Middle frontal gyrus (tissue), 1 donor: ENCODE measurements around the gene SLC6A16.
"Not testable (repeated sequence)": the region's sequence is repeated elsewhere in the genome, so short reads cannot be mapped to it uniquely, and the experiment has no call there.

Experiments
- DNase-seq: peaks from one replicate; pipeline ENCODE4 v3.0.0-alpha.2; 2015; ENCODE audit warnings: low spot score; ENCODE audit errors: extremely low spot score

SLC6A16 gene

DNA sequence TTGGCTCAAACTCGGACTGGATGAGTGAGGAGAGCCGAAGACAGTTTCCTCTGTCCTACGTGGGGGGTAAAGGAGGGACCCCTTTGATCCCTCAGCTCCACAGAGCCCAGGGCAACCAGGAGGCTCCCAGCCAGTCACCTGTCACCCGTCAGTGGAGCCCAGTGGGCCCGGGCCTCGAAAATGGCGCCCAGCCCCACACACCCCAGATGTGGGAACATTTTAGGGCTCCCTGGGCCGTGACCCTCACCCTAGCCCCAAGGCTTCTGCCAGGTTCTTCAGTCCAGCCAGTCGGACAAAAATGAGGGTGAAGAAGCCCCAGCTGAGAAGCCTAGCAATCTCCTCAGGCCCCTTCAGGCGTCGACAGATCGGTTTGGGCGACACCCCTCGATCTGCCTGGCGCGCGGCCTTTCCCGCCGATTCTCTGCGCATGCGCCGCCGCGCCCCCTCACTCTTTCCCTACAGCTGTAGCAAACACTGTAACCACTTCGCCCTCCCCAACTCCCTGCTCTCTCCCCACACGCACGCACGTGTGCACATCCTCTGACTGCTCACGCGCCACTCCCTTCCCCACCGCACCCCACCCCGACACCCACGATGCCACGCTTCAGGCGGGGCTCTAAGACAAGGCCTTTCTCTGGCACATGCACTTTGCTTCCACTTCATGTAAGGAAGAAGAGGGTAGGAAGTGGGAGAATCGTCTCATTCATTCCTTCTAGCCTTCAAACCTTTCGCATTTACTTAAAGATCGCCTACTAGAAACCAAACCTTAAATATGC, at the start of gene SLC6A16:
Gene SLC6A16 (minus strand): TSS at position 391 of the 776 bp plus-strand sequence. CDS start 13,844 bp downstream, outside the sequence.
- DNase-seq: no peak

DNA sequence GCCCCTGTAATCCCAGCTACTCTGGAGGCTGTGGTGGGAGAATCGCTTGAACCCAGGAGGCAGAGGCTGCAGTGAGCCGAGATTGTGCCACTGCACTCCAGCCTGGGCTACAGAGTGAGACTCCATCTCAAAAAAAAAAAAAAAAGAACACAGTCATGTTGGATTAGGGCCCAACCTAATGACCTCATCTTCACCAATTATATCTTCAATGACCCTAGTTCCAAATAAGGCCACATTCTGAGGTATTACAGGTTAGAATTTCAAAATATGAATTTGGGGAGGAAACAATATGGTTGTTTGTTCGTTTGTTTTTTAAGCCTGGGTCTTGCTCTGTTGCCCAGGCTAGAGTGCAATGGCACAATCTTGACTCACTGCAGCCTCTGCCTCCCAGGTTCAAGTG, 48.2 kb upstream of the SLC6A16 start:
- DNase-seq: not testable (repeated sequence)

DNA sequence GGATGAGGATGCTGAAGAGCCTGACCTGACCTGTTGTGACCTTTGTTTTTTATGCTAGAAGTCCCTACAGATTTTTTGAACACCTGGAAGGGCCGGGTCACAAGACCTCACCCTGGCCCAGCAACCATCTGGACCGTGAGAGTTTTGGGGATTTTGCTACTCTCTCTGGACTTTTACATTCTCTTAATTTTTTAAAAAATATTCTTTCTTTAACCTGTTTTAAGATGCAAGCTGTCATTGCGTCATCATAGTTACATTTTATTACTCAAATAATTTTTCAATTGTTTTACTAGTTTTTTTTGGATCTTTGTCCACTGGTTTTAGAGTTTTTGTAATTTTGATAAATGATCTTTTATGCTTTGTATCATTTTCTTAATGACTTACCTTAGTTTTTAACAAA, 46.2 kb upstream of the SLC6A16 start:
- no peak for DNase-seq

DNA sequence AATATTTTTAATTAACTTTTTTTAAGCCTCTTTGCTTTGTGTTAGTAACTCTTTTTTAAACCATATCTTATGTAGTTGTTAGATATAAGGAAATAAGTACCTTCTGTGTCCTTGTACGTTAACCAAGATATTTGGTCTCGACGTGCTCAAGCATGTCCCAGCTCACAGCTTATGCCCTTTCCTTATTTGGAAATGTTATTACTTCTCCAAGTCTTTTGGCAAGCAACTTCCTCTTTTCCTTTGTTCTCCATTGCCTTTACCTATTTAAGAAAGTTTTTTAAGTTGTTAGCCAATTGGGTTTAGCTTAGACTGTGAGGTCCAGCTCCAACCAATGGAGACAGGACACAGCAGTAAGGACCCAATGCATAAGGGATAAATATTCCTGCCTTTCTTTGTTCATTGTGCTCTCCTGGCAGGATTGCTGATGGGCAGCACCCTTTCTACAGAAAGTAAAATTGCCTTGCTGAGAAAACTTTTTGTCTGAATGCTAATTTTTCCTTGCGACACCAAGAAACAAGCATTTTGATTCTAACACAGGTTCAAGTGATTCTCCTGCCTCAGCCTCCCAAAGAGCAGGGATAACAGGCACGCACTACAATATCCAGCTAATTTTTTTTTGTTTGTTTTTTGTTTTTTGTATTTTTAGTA, 43.8 kb upstream of the SLC6A16 start:
- no peak for DNase-seq

DNA sequence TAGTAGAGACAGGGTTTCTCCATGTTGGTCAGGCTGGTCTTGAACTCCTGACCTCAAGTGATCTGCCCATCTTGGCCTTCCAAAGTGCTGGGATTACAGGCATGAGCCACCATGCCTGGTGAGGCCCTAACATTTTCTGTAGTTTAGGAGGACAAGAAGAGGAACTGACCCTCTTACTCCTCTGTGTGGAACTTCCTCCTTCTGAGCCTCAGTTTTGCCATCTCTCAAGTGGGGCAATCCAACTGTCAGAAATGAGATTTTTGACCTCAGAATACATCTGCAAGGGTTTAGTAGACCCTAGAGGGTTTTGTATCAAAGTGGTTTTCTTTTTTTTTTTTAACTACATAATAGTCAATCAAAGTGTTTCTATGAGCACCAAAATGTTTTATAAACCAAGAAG, 41.1 kb upstream of the SLC6A16 start:
- DNase-seq: no peak

DNA sequence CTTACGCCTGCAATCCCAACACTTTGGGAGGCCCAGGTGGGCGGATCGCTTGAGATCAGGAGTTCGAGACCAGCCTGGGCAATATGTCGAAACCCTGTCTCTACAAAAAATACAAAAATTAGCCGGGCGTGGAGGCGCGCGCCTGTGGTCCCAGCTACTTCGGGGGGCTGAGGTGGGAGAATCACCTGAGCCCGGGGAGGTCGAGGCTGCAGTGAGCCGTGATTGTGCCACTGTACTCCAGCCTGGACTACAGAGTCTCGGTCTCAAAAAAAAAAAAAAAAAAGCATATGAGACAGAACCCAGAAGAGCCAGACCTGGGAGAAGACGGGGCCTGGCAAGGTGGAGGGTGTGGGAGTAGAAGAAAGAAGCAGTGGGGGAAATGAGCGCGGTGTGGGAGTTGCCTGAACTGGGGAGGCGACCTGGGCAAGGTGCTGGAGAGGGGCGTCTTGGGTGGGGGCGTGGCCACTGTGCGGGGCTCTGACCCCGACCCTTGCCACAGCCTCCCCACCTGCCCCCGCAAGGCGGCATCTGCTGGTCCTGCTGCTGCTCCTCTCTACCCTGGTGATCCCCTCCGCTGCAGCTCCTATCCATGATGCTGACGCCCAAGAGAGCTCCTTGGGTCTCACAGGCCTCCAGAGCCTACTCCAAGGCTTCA, 39.2 kb upstream of the SLC6A16 start:
- no peak for DNase-seq

DNA sequence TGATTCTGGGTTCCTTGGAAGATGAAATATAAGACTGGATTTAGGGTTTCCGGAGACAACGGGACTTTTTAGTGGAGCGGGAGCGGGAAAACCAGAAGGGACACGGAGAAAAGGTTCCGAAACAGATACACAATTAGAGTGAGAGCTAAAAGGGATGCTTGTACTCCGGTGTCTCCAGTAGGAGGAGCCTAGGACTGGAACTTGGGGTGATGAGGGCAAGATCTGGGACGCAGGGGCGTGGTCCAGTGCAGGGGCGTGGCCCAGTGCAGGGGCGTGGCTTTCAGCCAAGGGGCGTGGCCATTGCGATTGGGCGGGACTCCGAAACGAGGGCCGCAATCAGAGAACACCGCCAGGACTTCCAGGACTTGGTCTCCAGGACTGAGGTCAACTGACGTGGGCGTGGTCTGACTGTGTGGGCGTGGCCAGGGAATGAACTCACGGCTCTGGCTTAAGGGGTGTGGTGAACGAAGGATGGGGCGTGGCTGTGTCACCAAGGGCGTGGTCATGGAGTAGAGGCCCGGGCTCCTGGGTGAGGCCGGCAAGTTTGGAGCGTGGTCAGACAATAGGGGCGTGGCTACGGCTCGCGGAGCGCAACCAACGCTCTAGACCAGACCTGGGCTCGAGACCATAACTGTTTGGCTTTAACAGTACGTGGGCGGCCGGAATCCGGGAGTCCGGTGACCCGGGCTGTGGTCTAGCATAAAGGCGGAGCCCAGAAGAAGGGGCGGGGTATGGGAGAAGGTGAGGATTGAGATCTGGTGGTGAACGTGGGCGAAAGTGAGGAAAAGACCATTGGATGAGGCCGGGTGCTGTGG, 38.5 kb upstream of the SLC6A16 start, which contains the start of gene DKKL1:
Gene DKKL1 (plus strand): TSS at position 610 of the 815 bp plus-strand sequence. CDS start 122 bp downstream, at position 732.
- no peak for DNase-seq

DNA sequence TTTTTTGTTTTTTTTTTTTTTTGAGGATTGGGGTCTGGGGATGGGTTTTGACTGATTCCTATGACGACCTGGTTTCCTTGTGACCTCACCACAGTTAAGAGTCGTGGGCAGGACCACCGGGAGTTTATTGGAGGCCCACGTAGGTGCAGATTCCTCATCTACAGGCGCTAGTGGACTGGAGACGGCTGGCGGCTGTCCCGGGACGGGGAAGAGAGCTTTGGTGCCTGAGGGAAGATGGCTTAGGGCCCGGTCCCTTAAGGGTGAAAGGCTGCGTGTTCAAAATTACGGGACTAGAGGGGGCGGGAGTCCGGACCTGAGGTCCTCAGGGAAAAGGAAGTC, 37.9 kb upstream of the SLC6A16 start:
- no peak for DNase-seq

DNA sequence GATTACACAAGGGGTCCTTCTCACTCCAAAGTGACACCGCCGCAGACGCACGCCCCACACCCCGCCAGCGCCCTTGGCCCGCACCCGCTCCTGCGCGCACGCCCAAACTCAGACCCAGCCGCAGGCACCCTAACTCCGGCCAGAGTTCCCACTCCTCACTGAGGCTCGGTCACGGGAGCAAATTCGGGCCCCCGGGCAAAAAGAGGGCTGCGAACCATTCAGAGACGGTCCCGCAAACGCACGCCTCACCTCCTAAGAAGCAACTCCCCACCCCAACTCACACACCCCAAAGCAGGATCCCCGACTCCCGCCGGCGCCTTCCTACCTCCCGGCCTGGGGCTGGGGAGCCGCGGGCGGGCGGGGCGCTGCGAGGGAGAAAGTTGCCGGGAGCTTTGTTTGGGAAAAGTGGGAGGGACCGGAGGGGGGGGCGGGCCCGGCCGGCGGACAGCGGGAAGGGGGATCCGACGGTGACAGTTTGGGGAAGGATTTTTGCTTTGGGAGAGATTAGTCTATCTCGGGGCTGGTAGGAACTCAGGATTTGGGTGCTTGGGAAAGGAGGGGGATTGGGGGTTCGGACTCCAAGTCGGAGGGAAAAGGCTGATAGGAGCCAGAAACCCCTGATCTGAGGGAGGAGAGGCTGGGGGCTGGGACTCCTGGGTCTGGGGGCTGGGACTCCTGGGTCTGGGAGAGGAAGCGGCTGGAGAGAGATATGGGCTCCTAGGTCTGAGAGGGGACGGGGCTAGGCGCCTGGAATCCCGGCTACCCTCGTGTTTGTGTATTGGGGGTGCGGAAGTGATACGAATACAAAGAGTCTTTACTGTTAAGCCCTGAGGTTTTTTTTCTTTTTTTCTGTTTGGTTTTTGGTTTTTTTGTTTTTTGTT, 37.3 kb upstream of the SLC6A16 start, which contains the start of gene TEAD2:
Gene TEAD2 (minus strand): TSS at position 369 of the 881 bp plus-strand sequence. CDS start 2,341 bp downstream, outside the sequence.
- DNase-seq: no peak

DNA sequence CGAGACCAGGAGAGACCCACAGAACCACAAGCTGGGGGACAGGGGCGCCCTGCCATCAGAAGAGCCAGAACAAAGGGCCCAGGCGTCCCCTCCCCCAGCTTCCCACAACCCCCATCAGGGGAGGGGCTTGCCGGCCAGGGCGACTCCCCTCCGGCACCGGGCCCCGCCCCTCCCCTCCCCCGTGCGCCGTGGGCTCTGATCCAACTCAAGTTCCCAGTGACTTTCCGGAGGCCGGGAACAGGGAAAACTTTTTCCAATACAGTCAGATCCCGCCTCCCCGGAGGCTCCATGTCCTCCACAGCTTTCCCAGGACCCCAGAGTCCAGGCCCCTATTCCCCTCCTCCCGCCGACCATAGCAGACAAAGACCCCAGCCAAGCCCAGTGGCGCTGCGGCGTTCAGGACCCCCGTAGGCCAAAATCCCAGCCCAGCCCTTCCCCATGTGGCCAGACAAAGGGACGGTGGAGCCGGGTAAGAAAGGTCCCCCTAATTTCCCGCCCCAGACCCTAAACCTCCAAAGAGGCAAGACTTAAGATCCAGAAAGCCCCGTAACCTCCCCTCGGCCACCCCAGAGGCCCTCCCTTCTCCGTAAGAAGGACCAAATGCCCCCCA, 36.6 kb upstream of the SLC6A16 start:
- DNase-seq: no peak

DNA sequence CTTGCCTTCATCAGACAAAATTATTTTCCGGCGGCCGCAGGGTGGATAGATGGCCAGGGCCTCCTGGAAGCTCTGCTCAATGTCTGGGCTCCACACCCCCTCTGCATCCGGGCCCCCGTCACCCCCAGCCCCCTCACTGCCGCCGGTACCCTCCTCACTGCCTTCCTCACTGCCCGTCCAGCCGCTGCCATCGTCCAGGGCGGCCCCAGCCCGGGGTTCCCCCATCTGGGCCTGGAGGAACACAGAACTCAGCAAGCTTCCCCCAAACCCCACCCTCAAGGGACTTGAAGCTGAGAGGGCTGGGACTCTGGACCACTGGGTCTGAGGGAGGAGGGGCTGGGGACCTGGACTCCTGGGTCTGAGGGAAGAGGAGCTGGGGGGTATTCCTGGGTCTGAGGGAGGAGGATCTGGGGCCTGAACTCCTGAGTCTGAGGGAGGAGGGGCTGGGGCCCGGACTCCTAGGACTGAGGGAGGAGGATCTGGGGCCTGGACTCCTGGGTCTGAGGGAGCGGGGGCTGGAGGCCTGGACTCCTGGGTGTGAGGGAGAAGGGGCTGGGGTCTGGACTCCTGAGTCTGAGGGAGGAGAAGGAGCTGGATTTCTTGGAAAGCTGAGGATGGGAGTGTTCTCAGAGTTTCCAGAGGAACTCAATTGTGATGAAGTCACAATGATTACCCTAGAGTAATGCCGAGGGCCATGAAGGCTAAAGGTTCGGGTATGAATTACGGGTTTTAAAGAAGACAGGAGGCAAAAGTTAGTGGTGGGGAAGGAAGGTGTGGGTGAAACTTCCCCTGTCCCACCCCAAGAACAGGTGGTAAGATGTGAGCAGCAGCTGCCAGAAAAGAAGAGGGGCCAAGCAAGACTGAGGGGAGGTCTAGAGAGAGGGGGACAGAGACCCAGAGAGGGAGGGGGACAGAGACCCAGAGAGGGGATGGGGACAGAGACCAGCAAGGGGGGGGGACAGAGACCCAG, 35.1 kb upstream of the SLC6A16 start:
- no peak for DNase-seq

DNA sequence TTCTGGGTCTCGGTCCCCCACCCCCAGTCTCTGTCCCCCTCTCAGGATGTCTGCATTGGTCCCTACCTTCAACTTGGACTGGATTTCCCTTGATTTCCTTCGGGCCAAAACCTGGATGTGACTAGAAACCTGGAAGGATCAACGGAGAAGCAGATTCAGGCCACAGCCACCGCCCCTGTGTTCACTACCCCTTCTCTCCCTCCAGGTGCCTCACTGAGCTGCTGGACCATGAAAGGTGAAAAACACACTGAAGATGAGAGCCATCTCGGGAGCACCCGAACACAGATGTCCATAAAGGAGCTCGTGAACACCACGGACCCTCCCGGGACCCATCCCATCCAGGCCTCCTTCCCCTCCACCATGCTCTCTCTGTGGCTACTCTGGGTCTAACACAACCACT, 32.2 kb upstream of the SLC6A16 start:
- DNase-seq: no peak

DNA sequence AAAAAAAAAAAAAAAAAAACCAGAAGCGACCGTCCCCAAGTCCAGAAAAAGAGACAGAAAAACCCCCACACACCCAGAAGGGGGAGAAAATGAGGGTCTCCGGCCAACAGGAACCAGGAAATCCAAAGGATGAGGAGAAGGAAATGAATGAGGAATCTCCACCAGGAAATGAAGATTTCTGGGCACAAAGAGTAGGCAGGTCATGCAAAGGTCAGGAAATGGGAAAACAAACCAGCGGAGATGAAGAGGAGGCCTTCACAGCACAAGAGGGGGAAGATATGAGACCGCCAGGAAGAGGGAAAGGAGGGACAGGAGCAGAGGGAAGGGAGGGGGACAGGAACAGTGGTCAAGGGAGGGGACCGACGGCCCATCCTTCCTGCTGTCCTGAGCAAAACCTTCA, 31.4 kb upstream of the SLC6A16 start:
- DNase-seq: no peak

DNA sequence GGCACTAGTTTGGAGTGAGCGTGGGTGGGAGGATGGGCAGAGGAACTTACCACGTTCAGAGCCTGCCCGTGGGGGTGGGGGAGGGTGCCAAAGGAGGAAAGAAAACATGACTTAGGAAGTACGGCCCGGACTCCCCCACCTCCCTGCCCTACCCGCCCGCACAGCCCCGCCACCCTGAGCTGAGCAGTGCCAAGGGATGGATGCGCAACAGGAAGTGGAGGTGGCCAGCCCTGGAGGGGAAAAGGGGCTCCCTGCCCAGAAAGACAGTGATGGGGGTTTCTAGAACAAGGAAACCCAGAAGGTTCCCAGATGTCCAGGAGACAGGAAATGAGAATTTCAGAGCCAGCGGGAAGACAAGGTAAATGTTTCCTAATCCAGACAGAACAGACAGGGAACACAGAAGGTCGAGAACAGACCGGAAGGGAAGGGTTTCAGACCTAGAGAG, 30.9 kb upstream of the SLC6A16 start:
- no peak for DNase-seq

DNA sequence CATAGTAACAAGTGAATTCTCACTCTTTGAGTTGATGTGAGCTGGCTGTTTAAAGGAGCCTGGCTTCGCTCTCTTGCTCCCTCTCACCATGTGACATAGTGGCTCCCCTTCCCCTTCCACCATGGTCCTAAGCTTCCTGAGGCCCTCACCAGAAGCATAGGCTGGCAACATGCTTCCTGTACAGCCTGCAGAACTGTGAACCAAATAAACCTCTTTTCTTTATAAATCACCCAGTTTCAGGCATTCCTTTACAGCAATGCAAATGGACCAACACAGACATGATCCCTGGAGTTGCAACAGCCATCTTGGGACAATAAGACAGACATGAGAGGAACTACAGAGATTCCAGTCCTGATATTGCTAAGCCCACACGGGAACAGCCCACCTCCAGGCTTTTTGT, 24.6 kb upstream of the SLC6A16 start:
- no peak for DNase-seq

DNA sequence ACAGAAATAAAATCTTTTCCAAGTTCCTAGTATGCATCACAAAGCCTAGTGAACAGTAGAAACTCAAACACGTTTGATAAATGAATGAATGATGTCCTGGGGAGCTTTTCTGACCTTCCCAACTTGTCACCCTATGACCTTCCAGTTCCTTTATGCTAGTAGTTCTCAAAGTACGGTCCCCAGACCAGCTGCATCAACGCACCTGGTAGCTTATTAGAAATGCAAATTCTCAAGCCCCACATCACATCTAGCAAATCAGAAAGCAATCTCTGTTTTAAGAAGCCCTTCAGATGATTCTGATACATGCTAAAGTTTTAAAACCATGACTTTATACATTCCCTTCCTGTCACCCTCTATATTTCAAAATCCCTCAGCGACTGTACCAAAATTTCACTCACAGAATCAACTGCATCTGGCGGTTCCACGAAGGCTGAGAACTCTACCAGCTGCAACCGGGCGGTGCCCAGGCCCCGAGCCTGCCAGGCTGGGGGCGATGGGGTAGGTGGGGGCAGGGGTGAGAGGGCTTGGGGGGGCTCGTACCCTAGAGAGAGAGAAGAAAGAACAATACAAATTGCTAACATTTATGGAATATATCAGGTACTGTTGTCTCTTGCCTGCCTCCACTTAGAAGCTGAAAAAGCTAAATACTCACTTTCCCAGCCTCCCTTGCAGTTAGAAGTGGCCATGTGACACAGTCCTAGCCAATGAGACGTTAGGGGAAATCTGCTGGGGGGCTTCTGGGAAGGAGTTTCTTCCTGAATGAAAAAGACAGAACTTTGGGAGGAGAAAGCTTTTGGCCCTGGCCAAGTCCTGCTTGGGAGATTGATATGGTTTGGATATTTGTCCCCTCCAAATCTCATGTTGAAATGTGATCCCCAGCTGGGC, 23.6 kb upstream of the SLC6A16 start:
- DNase-seq: no peak

DNA sequence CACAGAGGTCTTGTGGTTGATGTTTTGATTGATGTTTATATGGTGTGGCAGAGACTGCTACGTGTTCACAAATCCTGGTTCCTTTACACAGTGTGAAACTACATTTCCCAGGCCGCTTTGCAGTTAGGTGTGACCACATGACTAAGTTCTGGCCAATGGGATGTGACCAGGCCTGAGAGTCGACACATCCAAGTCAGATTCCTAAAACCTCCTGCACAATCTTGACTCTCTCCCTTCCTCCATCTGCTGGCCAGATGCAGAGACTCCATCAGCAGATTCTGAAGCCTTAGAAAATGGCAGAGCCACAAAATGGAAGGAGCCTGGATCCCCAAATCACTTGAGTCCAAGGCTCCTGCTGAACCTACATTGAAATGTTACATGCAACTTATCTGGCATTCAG, 22.8 kb upstream of the SLC6A16 start:
- DNase-seq: no peak

DNA sequence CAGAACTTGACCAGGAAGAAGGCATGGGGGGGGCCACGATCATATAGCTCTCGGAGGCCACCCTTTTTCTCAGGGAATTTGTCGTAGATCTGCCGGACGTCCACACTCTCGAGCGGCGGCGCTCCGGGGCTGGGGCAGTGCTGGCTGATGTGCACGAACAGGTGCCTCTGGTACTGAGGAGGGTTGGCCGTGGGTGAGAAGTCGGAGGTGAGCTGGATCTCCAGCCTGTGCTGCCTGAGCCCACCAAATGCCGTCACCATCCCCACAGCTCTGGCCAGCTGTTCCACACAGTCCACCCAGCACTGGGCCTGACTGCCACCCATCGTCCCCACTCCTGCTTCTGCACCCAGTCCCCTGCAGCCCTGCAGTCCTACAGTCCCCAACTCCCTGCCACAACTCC, 22.2 kb upstream of the SLC6A16 start:
- DNase-seq: no peak
